NOMO-1 (cell line): ENCODE data around the gene MTHFD2.
"Not testable (repeated sequence)": the region's sequence is repeated elsewhere in the genome, so short reads cannot be mapped to it uniquely, and the experiment has no call there.

ENCODE experiments used
- DNase-seq, 2 experiments: peaks; one replicate each; lab custom pipeline; 2025; ENCODE audit not compliant: unreplicated experiment in 2 of 2; lab: John Stamatoyannopoulos, UW

Gene MTHFD2

DNA sequence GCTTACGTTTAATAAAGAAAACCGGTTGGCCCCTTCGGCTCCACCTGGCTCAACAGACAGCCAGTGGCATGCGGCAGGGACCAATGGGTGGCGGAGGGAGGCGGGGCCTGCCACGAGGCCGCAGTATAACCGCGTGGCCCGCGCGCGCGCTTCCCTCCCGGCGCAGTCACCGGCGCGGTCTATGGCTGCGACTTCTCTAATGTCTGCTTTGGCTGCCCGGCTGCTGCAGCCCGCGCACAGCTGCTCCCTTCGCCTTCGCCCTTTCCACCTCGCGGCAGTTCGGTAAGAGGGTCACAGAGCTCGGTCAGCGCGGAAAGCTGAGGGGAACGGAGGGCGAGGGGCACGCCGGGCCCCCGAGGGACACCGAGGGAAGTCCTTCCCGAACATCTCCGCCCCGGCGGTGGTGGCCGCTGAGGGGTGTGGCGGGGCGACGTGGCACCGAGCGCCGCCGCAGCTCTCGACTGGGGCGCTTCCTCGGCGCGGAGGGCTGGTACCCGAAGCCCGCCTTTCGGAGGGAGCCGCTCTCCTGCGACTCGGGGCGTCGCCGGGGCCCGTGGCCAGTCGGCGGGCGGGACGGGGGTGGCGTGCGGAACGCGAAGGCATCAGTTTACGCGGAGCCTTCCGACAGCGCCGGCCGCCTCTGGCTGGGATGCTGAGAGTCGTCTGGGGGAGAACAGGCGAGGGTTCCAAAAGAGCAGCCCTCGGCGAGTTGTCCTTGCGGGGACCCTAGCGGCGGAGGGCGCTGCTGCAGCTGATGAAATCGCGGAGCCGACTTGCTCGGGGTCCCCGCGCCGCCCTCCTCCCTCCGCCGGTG is at the start of gene MTHFD2:
Gene MTHFD2 (plus strand): TSS at position 155 of the 814 bp plus-strand sequence. CDS start 27 bp downstream, at position 182.
- peak; percentile 96 to 97 for DNase-seq

- DNase-seq, result no peak
Measured at GRCh38 chr2:74149247-74149525, 49.2 kb upstream of the MTHFD2 start.

DNA sequence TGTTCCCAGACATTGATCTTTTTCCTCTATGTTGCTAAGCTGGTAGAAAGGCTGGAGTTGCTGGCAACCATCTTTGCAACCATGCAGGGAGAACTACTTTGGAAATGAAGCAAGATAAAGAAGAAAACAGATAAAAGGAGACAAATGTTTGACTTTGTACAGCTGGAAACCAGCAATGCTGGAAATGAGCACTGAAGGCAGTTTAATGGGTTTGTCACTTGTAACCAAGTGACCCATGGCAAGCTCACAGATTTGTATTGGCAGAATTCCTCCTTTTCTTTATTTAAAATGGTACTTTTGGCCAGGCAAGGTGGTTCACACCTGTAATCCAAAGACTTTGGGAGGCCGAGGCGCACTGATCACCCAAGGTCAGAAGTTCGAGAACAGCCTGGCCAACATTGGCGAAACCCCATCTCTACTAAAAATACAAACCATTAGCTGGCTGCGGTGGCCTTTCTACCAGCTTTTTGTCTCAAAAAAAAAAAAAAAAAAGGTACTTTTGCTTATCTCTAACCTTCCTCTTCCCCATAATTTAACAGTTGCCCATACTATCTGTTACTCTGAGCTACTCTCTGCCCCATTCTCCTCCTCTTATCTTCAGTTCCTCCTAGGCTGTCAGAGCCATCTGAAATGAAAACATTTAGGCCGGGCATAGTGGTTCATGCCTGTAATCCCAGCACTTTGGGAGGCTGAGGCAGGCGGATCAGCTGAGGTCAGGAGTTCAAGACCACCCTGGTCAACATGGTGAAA is 48.7 kb upstream of the MTHFD2 start:
- no peak for DNase-seq

GRCh38 chr2:74152954-74153353 is 45.5 kb upstream of the MTHFD2 start:
- no peak for DNase-seq

DNA sequence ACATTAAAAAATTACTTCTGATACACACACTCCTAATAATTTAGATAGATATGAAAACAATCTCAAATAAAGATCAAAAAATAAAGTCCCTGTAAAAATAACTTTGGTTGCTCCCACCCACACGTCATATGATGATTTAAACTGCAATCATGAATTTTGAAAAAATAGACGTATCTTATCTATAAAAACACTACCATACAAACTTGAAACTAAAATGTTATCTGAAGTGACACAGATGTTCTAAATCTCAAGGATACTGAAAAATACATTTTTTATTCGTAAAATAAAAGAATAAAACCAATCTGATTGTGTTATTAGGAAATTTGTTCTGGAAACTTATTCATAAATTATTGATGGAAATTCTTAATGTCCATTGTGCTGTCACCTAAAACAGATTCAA is 42.6 kb upstream of the MTHFD2 start:
- DNase-seq, result no peak

- DNase-seq, result no peak
Measured at GRCh38 chr2:74162951-74163350, 35.5 kb upstream of the MTHFD2 start.

DNA sequence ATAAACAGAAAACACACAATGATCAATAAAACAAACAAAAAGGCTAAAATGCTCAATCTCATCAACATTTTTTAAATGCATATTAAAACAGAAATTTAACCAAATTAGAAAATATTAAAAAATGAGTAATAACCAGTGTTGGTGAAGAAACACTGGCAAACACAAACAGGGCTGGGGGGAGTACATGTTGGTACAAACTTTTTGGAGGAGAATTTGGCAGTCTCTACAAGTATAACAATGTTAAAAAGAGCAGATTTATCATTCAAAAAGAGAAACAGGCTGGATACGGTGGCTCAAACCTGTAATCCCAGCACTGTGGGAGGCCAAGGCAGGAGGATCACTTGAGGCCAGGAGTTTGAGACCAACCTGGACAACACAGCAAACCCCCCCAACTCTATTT is 33.7 kb upstream of the MTHFD2 start:
- DNase-seq, result no peak

- no peak for DNase-seq
Measured at GRCh38 chr2:74168739-74169138, 29.7 kb upstream of the MTHFD2 start.

DNA sequence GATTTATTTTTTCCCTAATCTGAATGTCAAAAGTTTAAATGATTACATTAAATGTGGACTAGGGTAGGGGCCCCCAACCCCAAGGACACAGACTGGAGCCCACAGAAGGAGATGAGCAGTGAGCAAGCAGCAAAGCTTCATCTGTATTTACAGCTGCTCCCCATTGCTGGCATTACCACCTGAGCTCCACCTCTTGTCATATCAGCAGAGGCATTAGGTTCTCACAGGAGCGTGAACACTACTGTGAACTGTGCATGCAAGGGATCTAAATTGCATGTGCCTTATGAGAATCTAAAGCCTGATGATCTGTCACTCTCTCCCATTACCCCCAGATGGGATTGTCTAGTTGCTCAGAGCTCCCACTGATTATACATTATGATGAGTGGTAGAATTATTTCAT is 23.5 kb upstream of the MTHFD2 start:
- no peak for DNase-seq

DNA sequence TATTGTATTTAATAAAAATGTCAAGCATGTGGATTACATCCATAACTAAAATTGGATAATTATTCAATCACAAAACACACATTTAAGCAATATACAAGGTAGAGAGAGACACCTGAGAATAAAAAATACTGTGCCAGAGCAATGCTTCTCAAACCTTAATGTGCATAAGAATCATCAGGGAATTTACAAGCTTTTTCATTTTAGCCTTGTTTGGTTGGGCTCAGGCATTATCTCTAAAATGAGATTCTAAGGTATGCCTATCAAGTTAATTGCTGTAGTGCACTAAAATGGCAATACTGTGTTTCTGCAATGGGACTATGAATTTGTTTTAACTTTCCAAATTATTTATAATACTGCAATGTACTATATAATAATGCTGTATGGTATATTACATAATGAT is 20.7 kb upstream of the MTHFD2 start:
- DNase-seq, result no peak

DNA sequence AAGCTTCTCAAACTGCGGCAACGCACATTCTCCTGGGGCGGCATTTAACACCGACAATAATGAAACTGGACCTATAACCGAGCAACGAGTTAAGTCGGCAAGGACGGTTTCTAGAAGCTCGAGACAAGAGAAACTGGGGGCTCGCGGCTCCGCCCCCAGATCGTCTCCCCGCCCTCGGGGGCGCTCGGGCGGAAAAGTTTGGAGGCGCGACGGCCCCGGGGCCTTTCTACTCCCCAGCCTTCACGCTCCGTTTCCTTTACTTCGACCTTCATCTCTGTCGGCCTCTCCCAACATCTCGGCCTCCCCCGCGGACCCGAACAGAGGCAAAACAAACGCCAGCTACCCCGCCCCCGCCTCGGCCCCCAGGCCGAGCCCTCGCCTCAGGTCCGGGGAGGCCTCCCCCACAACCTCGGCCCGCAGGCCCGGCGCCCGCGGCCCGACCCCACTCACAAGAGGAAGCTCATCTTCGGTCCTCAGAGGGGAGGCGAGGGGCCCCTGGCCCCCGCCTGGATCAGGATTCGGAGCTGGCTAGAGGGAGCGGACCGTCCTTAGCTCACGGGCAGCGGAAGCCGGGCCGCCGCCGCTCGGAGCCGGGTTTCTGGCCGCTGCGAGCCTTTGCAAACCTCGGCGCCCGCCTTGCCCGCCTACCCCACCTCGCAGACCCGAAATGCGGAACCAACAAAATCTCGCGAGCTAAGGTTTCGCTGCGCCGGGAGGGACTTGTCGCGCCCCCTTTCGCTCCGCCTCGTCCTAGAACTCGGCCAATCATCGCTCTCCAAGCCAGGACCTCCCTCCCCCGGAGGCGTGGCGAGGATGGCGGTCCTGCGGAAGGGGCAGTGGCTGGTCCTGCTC is 20.0 kb upstream of the MTHFD2 start, which contains the start of gene MOB1A:
Gene MOB1A (minus strand): TSS at position 669 of the 852 bp plus-strand sequence. CDS start 205 bp downstream, at position 464.
- DNase-seq, result peak; percentile 97 to 99

GRCh38 chr2:74179063-74179865 is 19.2 kb upstream of the MTHFD2 start:
- no peak for DNase-seq

GRCh38 chr2:74181739-74182138 is 16.7 kb upstream of the MTHFD2 start:
- peak; percentile 97 to 98 for DNase-seq

DNA sequence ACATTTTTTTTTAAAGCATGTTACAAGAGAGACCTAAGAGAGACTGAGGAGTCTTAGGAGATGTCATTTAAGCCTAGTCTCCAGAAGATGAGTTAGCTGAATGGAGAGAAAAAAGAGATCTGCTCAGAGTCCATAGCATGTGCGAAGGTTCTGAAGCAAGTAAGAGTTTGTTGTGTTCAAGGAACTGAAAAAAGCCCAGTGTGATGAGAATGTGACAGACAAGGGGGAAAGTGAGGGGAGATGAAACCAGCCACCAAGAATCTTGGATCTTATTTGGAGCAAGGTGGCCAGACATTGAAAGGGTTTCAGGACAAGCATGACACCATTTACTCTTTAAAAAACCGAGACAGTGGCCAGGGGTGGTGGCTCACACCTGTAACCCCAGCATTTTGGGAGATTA is 14.5 kb upstream of the MTHFD2 start:
- DNase-seq, result no peak

- peak; percentile 76 to 97 for DNase-seq
Measured at GRCh38 chr2:74186038-74186437, 12.4 kb upstream of the MTHFD2 start.

DNA sequence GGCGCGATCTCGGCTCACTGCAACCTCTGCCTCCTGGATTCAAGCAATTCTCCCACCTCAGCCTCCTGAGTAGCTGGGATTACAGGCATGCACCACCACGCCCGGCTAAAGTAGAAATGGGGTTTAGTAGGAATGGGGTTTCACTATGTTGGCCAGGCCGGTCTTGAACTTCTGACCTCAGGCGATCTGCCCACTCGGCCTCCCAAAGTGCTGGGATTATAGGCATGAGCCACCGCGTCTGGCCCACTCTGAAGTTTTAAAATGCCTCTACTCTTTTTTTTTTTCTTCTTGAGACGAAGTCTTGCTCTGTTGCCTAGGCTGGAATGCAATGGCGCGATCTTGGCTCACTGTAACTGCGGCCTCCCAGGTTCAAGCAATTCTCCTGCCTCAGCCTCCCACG is 11.7 kb upstream of the MTHFD2 start:
- not testable (repeated sequence) for DNase-seq

- no peak for DNase-seq
Measured at GRCh38 chr2:74188018-74188601, 10.3 kb upstream of the MTHFD2 start.

DNA sequence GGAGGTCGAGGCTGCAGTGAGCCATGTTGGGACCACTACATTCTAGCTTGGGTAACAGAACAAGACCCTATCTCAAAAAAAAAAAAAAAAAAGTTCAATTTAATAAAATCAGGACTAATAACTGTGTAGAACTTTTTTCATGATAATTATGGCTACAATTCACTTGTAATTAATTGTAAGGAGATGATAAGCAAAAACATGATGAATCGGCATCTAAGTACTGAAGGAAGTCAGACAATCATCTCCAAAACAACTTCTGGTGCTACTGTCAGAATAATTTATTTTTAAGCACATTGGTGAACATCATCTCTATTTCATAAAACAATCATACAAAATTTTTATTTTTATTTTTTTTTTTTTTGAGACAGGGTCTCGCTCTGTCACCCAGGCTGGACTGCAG is 9.7 kb upstream of the MTHFD2 start:
- DNase-seq, result no peak

- DNase-seq, result no peak
Measured at GRCh38 chr2:74191596-74192380, 6.6 kb upstream of the MTHFD2 start.
